ENCODE results near the gene CACNA1S.

CACNA1S gene

GRCh38 chr1:201098992-201099677 is 13.1 kb downstream of the CACNA1S start:
- DNase-seq (ENCODE audit: low read depth, low spot score) = no peak
- no peak overlapping the region for H3K4me3 ChIP-seq (ENCODE audit: low read length)

- no peak for DNase-seq (ENCODE audit: low read depth, low spot score)
- no peak overlapping the region for H3K4me3 ChIP-seq (ENCODE audit: low read length)
Observed at GRCh38 chr1:201096977-201097856, 15.0 kb downstream of the CACNA1S start.

- no peak overlapping the region for H3K4me3 ChIP-seq (ENCODE audit: low read length)
- no peak for DNase-seq (ENCODE audit: low read depth, low spot score)
Observed at GRCh38 chr1:201096041-201096461, 16.2 kb downstream of the CACNA1S start.

GRCh38 chr1:201095581-201095980 is 16.6 kb downstream of the CACNA1S start:
- DNase-seq (ENCODE audit: low read depth, low spot score) = no peak
- H3K4me3 ChIP-seq (ENCODE audit: low read length) = no peak overlapping the region

GRCh38 chr1:201094832-201095231 is 17.4 kb downstream of the CACNA1S start:
- no peak for DNase-seq (ENCODE audit: low read depth, low spot score)
- no peak overlapping the region for H3K4me3 ChIP-seq (ENCODE audit: low read length)

GRCh38 chr1:201093962-201094361 is 18.3 kb downstream of the CACNA1S start:
- H3K4me3 ChIP-seq (ENCODE audit: low read length) = no peak overlapping the region
- DNase-seq (ENCODE audit: low read depth, low spot score) = no peak

- DNase-seq (ENCODE audit: low read depth, low spot score) = no peak
Observed at GRCh38 chr1:201093561-201093960, 18.7 kb downstream of the CACNA1S start.

GRCh38 chr1:201092738-201093137 is 19.5 kb downstream of the CACNA1S start:
- no peak for DNase-seq (ENCODE audit: low read depth, low spot score)
- no peak overlapping the region for H3K4me3 ChIP-seq (ENCODE audit: low read length)

More at GRCh38 chr1:201093561-201093960, 18.7 kb downstream of the CACNA1S start:
- no peak overlapping the region for H3K4me3 ChIP-seq (ENCODE audit: low read length)

GRCh38 chr1:201091256-201091655 is 21.0 kb downstream of the CACNA1S start:
- H3K4me3 ChIP-seq (ENCODE audit: low read length) = no peak overlapping the region
- DNase-seq (ENCODE audit: low read depth, low spot score) = no peak

- H3K4me3 ChIP-seq (ENCODE audit: low read length) = no peak overlapping the region
- no peak for DNase-seq (ENCODE audit: low read depth, low spot score)
Observed at GRCh38 chr1:201090541-201090940, 21.7 kb downstream of the CACNA1S start.

- H3K4me3 ChIP-seq (ENCODE audit: low read length) = no peak overlapping the region
- DNase-seq (ENCODE audit: low read depth, low spot score) = no peak
Observed at GRCh38 chr1:201089596-201089995, 22.6 kb downstream of the CACNA1S start.

GRCh38 chr1:201088901-201089525 is 23.2 kb downstream of the CACNA1S start:
- H3K4me3 ChIP-seq (ENCODE audit: low read length) = no peak overlapping the region
- DNase-seq (ENCODE audit: low read depth, low spot score) = no peak

GRCh38 chr1:201088395-201088794 is 23.8 kb downstream of the CACNA1S start:
- no peak for DNase-seq (ENCODE audit: low read depth, low spot score)

GRCh38 chr1:201085902-201086735 is 26.1 kb downstream of the CACNA1S start:
- no peak overlapping the region for H3K4me3 ChIP-seq (ENCODE audit: low read length)
- DNase-seq (ENCODE audit: low read depth, low spot score) = no peak

More at GRCh38 chr1:201088395-201088794, 23.8 kb downstream of the CACNA1S start:
- no peak overlapping the region for H3K4me3 ChIP-seq (ENCODE audit: low read length)

GRCh38 chr1:201084295-201084694 is 27.9 kb downstream of the CACNA1S start:
- DNase-seq (ENCODE audit: low read depth, low spot score) = peak; percentile 45
- no peak overlapping the region for H3K4me3 ChIP-seq (ENCODE audit: low read length)

GRCh38 chr1:201083741-201084140 is 28.5 kb downstream of the CACNA1S start:
- no peak overlapping the region for H3K4me3 ChIP-seq (ENCODE audit: low read length)
- DNase-seq (ENCODE audit: low read depth, low spot score) = no peak

- no peak overlapping the region for H3K4me3 ChIP-seq (ENCODE audit: low read length)
- no peak for DNase-seq (ENCODE audit: low read depth, low spot score)
Observed at GRCh38 chr1:201080135-201080534, 32.1 kb downstream of the CACNA1S start.

GRCh38 chr1:201077736-201078135 is 34.5 kb downstream of the CACNA1S start:
- DNase-seq (ENCODE audit: low read depth, low spot score) = no peak
- H3K4me3 ChIP-seq (ENCODE audit: low read length) = no peak overlapping the region

- no peak for DNase-seq (ENCODE audit: low read depth, low spot score)
- H3K4me3 ChIP-seq (ENCODE audit: low read length) = no peak overlapping the region
Observed at GRCh38 chr1:201077116-201077515, 35.1 kb downstream of the CACNA1S start.
